AG04449 (cell line): ENCODE measurements around the gene TANGO6.

Experiments
- CTCF ChIA-PET: fragments of 350-600 bp; formaldehyde crosslinking; extraction: SDS; loops from one replicate; lab custom pipeline; 2021; ENCODE audit warnings: antibody characterized with exemption; lab: Yijun Ruan, JAX
- POLR2A ChIA-PET: fragments of 400-600, 350-600 bp; formaldehyde crosslinking; extraction: SDS; loops from one replicate; lab custom pipeline; 2020; ENCODE audit warnings: antibody characterized with exemption, inconsistent platforms; lab: Yijun Ruan, JAX
- DNase-seq: peaks from one replicate; pipeline ENCODE4 v3.0.0-alpha.2; 2010; ENCODE audit warnings: low read depth, low spot score
- H3K4me3 ChIP-seq: 2 replicates; pipeline ENCODE4 v1.5.1; 2011; ENCODE audit warnings: low read depth, mild to moderate bottlenecking, control low read depth, low read length
- TF ChIP-seq, protein P1 (sequence below): IDR thresholded peaks from one replicate; pipeline ENCODE4 v1.5.1; 2011; ENCODE audit warnings: mild to moderate bottlenecking, moderate library complexity, low read length, control low read depth, inconsistent platforms; ENCODE audit not compliant: insufficient read depth; ENCODE audit errors: missing control alignments

TANGO6 gene

DNA sequence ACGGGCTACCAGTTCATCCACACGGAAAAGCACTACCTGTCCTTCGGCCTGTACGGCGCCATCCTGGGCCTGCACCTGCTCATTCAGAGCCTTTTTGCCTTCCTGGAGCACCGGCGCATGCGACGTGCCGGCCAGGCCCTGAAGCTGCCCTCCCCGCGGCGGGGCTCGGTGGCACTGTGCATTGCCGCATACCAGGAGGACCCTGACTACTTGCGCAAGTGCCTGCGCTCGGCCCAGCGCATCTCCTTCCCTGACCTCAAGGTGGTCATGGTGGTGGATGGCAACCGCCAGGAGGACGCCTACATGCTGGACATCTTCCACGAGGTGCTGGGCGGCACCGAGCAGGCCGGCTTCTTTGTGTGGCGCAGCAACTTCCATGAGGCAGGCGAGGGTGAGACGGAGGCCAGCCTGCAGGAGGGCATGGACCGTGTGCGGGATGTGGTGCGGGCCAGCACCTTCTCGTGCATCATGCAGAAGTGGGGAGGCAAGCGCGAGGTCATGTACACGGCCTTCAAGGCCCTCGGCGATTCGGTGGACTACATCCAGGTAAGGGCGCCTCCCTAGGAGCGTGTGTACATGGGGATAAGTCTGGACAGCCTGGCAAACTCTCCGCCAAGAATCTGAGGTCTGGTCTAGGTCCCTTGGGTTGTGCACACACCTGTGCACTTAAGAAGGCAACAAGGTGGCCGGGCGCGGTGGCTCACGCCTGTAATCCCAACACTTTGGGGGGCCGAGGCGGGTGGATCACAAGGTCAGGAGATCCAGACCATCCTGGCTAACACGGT lies 266.3 kb downstream of the TANGO6 start:
- ChIA-PET CTCF (interaction anchor here (0.9 to 9.6 kb wide), 2 partner anchors 12 to 136 kb away, joined by 3 to 142 read pairs; no protein-coding TSS in a partner anchor), POLR2A (interaction anchor here (0.6 kb wide), 1 partner anchor 28 kb away, joined by 3 read pairs; no protein-coding TSS in a partner anchor)
- TF ChIP-seq, protein P1, sequence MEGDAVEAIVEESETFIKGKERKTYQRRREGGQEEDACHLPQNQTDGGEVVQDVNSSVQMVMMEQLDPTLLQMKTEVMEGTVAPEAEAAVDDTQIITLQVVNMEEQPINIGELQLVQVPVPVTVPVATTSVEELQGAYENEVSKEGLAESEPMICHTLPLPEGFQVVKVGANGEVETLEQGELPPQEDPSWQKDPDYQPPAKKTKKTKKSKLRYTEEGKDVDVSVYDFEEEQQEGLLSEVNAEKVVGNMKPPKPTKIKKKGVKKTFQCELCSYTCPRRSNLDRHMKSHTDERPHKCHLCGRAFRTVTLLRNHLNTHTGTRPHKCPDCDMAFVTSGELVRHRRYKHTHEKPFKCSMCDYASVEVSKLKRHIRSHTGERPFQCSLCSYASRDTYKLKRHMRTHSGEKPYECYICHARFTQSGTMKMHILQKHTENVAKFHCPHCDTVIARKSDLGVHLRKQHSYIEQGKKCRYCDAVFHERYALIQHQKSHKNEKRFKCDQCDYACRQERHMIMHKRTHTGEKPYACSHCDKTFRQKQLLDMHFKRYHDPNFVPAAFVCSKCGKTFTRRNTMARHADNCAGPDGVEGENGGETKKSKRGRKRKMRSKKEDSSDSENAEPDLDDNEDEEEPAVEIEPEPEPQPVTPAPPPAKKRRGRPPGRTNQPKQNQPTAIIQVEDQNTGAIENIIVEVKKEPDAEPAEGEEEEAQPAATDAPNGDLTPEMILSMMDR = no peak
- H3K4me3 ChIP-seq = no peak overlapping the region
- no peak for DNase-seq

DNA sequence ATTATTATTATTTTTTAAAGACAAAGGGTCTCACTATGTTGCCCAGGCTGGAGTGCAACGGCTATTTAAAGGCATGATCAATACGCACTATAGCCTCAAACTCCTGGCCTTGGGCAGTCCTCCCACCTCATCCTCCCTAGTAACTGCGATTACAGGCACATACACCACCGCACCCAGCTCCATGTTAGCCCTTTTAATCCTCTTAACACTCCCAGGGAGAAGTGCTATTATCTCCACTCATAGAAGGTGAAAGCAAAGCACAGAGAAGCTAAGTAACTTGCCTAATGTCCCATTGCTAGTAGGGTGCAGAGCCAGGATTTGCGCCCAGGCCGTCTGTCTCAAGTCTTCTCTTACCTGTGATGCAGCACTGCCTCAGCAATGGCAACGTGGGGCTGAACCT lies 267.1 kb downstream of the TANGO6 start:
- TF ChIP-seq, protein P1 = no peak
- POLR2A ChIA-PET = interaction anchor here (0.6 kb wide), 1 partner anchor 29 kb away, joined by 3 read pairs; no protein-coding TSS in a partner anchor
- no peak overlapping the region for H3K4me3 ChIP-seq
- DNase-seq = no peak
- CTCF ChIA-PET = interaction anchor here (0.7 to 16.2 kb wide), 8 partner anchors 12 to 263 kb away, joined by 3 to 303 read pairs (median 4); partner anchors contain the start of gene TANGO6

DNA sequence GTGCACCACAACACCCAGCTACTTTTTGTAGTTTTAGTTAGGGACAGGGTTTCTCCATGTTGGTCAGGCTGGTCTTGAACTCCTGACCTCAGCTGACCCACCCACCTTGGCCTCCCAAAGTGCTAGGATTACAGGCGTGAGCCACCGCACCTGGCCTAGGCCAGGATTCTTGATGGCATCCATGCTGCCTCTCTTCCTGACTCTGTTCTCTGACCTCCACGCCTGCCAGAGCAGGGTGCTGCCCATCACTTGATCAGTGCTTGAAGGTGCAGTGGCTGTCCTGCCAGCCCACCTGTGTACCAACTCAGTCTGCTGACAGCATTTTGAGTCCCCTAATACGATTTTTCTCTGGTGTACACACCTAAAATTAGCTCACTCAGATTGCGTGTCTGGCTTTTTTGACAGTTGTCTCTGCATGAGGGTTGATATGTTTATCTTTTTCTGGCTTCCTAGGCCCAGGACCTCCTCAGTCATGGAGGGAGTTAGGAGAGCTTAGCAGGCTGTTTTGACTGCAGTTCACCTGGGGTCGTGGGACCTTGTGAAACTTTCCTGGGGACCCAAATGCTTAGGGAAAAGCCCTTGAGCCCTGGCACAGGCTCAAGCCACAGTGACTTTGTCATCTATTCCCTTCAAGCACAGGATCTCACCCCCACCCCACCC lies 268.0 kb downstream of the TANGO6 start:
- TF ChIP-seq, protein P1 = no peak
- DNase-seq = no peak
- ChIA-PET POLR2A (interaction anchor here (0.5 to 0.6 kb wide), 2 partner anchors 20 to 208 kb away, joined by 3 read pairs; no protein-coding TSS in a partner anchor), CTCF (interaction anchor here (0.6 to 16.2 kb wide), 11 partner anchors 11 to 288 kb away, joined by 3 to 303 read pairs (median 4); partner anchors contain the start of gene TANGO6)
- H3K4me3 ChIP-seq = no peak overlapping the region

DNA sequence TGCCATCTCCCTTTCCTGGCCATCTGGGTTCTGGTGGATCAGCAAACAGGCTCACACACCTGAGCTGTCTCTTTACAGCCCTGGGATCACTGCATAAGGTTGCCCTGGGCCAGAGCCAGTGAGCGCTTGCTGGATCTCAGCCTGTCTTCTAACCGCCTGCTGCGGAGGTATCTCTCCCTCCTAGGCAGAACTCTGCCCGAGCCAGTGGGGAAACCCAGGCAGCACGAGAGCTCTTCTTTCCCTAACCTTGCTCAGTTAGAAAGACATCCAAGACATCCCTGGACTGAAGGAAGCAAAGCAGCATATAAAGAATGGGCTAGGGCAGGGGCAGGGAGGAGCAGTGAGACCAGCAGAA lies 268.5 kb downstream of the TANGO6 start:
- ChIA-PET POLR2A (interaction anchor here (0.5 kb wide), 1 partner anchor 208 kb away, joined by 3 read pairs; no protein-coding TSS in a partner anchor), CTCF (interaction anchor here (0.6 to 16.2 kb wide), 9 partner anchors 10 to 289 kb away, joined by 3 to 303 read pairs (median 5); partner anchors contain the start of gene TANGO6)
- TF ChIP-seq, protein P1 = no peak
- H3K4me3 ChIP-seq = no peak overlapping the region
- DNase-seq = no peak

DNA sequence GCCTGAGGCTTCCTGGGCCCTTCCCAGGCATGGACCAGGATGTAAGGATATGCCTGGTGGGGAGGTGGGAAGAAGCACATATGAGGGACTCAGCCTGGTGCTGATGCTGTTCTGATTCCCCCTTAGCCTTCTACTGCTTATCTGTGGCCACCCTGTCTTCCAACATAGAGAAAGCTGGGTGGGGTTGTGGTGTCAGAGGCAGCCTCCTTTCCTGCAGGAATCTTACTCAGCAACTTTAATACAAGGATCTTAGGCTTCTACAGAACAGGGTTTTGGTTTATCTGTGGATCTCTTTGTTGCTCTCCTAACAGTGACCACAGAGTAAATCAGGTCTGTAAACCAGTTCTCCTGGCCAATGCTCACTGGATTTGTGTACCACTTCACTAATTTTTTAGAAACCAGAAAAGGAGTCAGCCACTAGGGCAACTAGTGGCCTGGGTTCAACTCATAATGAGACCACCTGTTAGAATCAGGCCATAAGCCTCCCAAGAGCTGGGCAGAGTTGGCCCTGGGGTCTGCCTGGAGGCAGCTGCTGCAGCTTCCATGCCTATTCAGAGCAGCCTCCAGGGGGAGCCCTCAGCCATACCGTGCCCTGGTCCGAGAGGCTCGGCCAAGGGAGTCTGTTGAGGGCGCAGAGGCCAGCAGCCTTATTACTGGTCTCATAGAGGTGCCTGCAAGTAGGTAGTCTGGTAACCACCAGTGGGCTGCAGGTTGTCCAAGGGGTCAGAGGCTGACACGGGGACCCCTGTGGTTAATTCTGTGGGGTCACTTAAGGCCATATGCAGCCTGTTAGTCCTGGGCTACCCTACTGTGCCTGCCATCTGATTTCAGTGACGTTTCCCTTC lies 269.2 kb downstream of the TANGO6 start:
- no peak for DNase-seq
- ChIA-PET POLR2A (no interaction called here), CTCF (interaction anchor here (0.6 to 16.2 kb wide), 17 partner anchors 7 to 289 kb away, joined by 3 to 303 read pairs (median 5); partner anchors contain the start of genes HAS3 and TANGO6)
- no peak overlapping the region for H3K4me3 ChIP-seq
- TF ChIP-seq, protein P1 = peak; percentile 89
